ENCODE data around the gene PTPRG.

- no peak for TF ChIP-seq CTCF (conservative IDR thresholded peaks at IDR 0.05)
- no peak for TF ChIP-seq ZFX (IDR thresholded peaks at IDR 0.05)
Measured at GRCh38 chr3:61624300-61624699, 62.9 kb downstream of the PTPRG start.
